WERI-Rb-1 (cell line): ENCODE measurements around the gene LTB4R2.

Experiments used
- DNase-seq: peaks from one replicate; pipeline ENCODE4 v3.0.0-alpha.2; 2020
- H3K27ac ChIP-seq: fragments of 250-450 bp; sonication (Bioruptor Pico); 2 replicates; pipeline ENCODE4 v1.5.1; 2020; ENCODE audit warnings: mild to moderate bottlenecking, moderate library complexity
- H3K27me3 ChIP-seq: fragments of 250-450 bp; sonication (Bioruptor Pico); 2 replicates; pipeline ENCODE4 v1.5.1; 2021; ENCODE audit warnings: mild to moderate bottlenecking, low read depth, moderate library complexity; ENCODE audit not compliant: insufficient read depth, severe bottlenecking
- H3K36me3 ChIP-seq: fragments of 250-450 bp; sonication (Bioruptor Pico); 2 replicates; pipeline ENCODE4 v1.5.1; 2020; ENCODE audit warnings: mild to moderate bottlenecking, moderate library complexity
- H3K4me3 ChIP-seq: 2 replicates; pipeline ENCODE4 v1.5.1; 2011; ENCODE audit warnings: low read depth, mild to moderate bottlenecking, control low read depth, low read length
- H3K9me3 ChIP-seq: fragments of 250-450 bp; sonication (Bioruptor Pico); 2 replicates; pipeline ENCODE4 v1.5.1; 2021; ENCODE audit warnings: mild to moderate bottlenecking, moderate library complexity; ENCODE audit not compliant: severe bottlenecking
- CTCF ChIP-seq: IDR thresholded peaks from 2 replicates; pipeline ENCODE4 v1.5.1; 2011; ENCODE audit warnings: low read depth, mild to moderate bottlenecking, control low read depth, inconsistent platforms, low read length

LTB4R2 gene

GRCh38 chr14:24308342-24309124, 1.4 kb upstream of the LTB4R2 start:
- no peak overlapping the region for H3K27ac ChIP-seq
- peaks cover 38% of the 10 kb centered on the region for H3K36me3 ChIP-seq
- H3K9me3 ChIP-seq: no peaks in the 10 kb centered on the region
- no peak for DNase-seq
- no peaks in the 10 kb centered on the region for H3K27me3 ChIP-seq
- H3K4me3 ChIP-seq: no peak overlapping the region
- TF ChIP-seq CTCF: no peak

GRCh38 chr14:24310265-24310645, 315 bp downstream of the LTB4R2 start:
- no peak overlapping the region for H3K4me3 ChIP-seq
- H3K27ac ChIP-seq: no peak overlapping the region
- no peak for TF ChIP-seq CTCF
- H3K9me3 ChIP-seq: no peaks in the 10 kb centered on the region
- H3K27me3 ChIP-seq: no peaks in the 10 kb centered on the region
- H3K36me3 ChIP-seq: peaks cover 21% of the 10 kb centered on the region
- no peak for DNase-seq

GRCh38 chr14:24310646-24311604, 985 bp downstream of the LTB4R2 start, which contains the start of gene LTB4R:
Gene LTB4R, plus strand, starts transcription at chr14:24311502. Its CDS starts 4,150 bp downstream, at chr14:24315652.
- no peak within 1 kb of the TSS for H3K27ac ChIP-seq
- H3K27me3 ChIP-seq: no peaks in the 10 kb centered on the region
- H3K4me3 ChIP-seq: no peak within 1 kb of the TSS
- peaks cover 14% of the 10 kb centered on the region for H3K36me3 ChIP-seq
- no peak for TF ChIP-seq CTCF
- H3K9me3 ChIP-seq: no peaks in the 10 kb centered on the region
- no peak for DNase-seq

- Histone ChIP-seq H3K27ac (no peak overlapping the region), H3K9me3 (no peaks in the 10 kb centered on the region), H3K27me3 (no peaks in the 10 kb centered on the region), H3K36me3 (peaks cover 9% of the 10 kb centered on the region), H3K4me3 (no peak overlapping the region)
- DNase-seq: no peak
- no peak for TF ChIP-seq CTCF
These were observed 2.1 kb downstream of the LTB4R2 start for GRCh38 chr14:24311837-24312615.

GRCh38 chr14:24312736-24313507, 3.0 kb downstream of the LTB4R2 start:
- TF ChIP-seq CTCF: no peak
- no peak overlapping the region for H3K4me3 ChIP-seq
- peaks cover 9% of the 10 kb centered on the region for H3K36me3 ChIP-seq
- H3K27ac ChIP-seq: no peak overlapping the region
- DNase-seq: no peak
- no peaks in the 10 kb centered on the region for H3K9me3 ChIP-seq
- H3K27me3 ChIP-seq: no peaks in the 10 kb centered on the region
